NT2/D1 (cell line): ENCODE measurements around the gene SRGAP1.

Experiments used
- SUZ12 ChIP-seq: IDR thresholded peaks from 2 replicates; pipeline ENCODE4 v1.6.1; 2011; ENCODE audit not compliant: insufficient read length, insufficient read depth; ENCODE audit errors: extremely low read depth
- YY1 ChIP-seq: IDR thresholded peaks from 2 replicates; pipeline ENCODE4 v1.6.1; 2011; ENCODE audit not compliant: insufficient read length, insufficient read depth
- ZNF274 ChIP-seq: IDR thresholded peaks from 2 replicates; pipeline ENCODE4 v1.6.1; 2011; ENCODE audit warnings: mild to moderate bottlenecking, low read depth, low read length

DNA sequence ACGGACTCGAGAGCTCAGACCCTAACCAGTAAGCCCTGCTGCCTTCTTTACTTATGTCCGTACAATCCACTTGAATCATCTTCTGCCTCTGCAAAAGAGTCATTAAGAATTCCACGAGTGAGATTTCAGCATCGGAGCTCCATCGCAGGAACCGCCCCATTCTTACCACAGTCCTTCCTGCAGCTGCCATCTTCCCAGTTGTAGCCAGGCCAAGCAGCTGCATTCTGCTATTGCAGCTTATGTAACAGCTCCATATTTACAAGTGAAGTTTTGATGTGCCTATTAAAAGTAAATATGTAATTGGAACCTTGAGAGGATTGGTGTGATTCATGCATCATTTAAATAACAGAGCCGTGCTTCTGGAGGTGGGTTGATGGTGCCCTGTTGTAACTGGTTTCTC, 220.2 kb downstream of the SRGAP1 start:
- TF ChIP-seq ZNF274 (no peak), SUZ12 (no peak), YY1 (no peak)
